SK-N-SH (cell line): ENCODE measurements around the gene TFB2M.

ENCODE experiments used
- CTCF ChIP-seq: fragments of 200-600 bp; sonication (generic); IDR thresholded peaks from 2 replicates; pipeline ENCODE4 v1.6.1; 2017; ENCODE audit warnings: antibody characterized with exemption, mild to moderate bottlenecking, moderate library complexity
- EP300 ChIP-seq, 2 experiments: IDR thresholded peaks; 2 replicates each; pipeline versions ENCODE4 v1.4.0 to v1.6.1; 2012; ENCODE audit warnings: borderline replicate concordance in 1 of 2, low read depth in 1 of 2, low read length in 1 of 2
- EZH2phosphoT487 ChIP-seq: fragments of 200-600 bp; sonication (generic); IDR thresholded peaks from 2 replicates; pipeline ENCODE4 v1.6.1; 2017; ENCODE audit warnings: low read depth, mixed run types, mild to moderate bottlenecking, antibody characterized with exemption, moderate library complexity, borderline replicate concordance
- MXI1 ChIP-seq: IDR thresholded peaks from 2 replicates; pipeline ENCODE4 v1.6.1; 2012; ENCODE audit warnings: mild to moderate bottlenecking, low read depth, low read length, improper control_type of control experiment
- NFIC ChIP-seq: IDR thresholded peaks from 2 replicates; pipeline ENCODE4 v1.4.0; 2012; ENCODE audit warnings: borderline replicate concordance
- YY1 ChIP-seq: IDR thresholded peaks from 2 replicates; pipeline ENCODE4 v1.4.0; 2012; ENCODE audit warnings: low read depth, mild to moderate bottlenecking

- TF ChIP-seq YY1 (no peak), MXI1 (no peak), EP300 (IDR thresholded peaks at IDR 0.05; ENCODE audit: borderline replicate concordance in 1 of 2, low read depth in 1 of 2, low read length in 1 of 2) (no peak), NFIC (no peak), EZH2phosphoT487 (no peak), CTCF (no peak)
These were observed 322 bp downstream of the TFB2M start for GRCh38 chr1:246565751-246566127.
